GM12878 (cell line): Measurements from ENCODE around the gene NOD1. TPM values are rescaled to one million over a fixed set of nuclear protein-coding genes. Genes with fewer than 3 reads are reported as not detected.

ENCODE experiments used
- ATAC-seq: fragments of 200-7000 bp; cut with Tn5 transposase; 3 replicates; pipeline ENCODE4 v1.9.1; 2020; ENCODE audit warnings: mild to moderate bottlenecking, moderate library complexity
- BruUV-seq: library from RNA; stranded (reverse); fragments of 400-500 nt; replicated peaks from 2 replicates; lab custom pipeline; 2021; lab: Mats Ljungman, UMichigan
- CTCF ChIA-PET: fragments of 300-600 bp; sonication (Branson Sonifier 250); formaldehyde crosslinking; extraction: SDS; loops from one replicate; lab custom pipeline; 2021; ENCODE audit warnings: inconsistent platforms; lab: Yijun Ruan, JAX
- POLR2A ChIA-PET: fragments of 350-600 bp; formaldehyde crosslinking; extraction: SDS; loops from one replicate; lab custom pipeline; 2021; ENCODE audit warnings: inconsistent platforms; lab: Charles Lee
- RAD21 ChIA-PET: fragments of 300-600 bp; sonication (Branson Sonifier 250); formaldehyde crosslinking; loops from one replicate; lab custom pipeline; 2023; ENCODE audit warnings: antibody characterized with exemption; ENCODE audit not compliant: unreplicated experiment; lab: Charles Lee
- SMC1A ChIA-PET: fragments of 300-600 bp; sonication (Branson Sonifier 250); formaldehyde crosslinking; loops from one replicate; lab custom pipeline; 2023; ENCODE audit not compliant: unreplicated experiment, uncharacterized antibody; lab: Charles Lee
- DNase-seq: peaks from one replicate; pipeline ENCODE4 v3.0.0-alpha.2; 2011; ENCODE audit warnings: low read depth, low spot score
- FAIRE-seq: peaks from 3 replicates; lab custom pipeline; 2011; peaks lifted over from hg19 to GRCh38; lab: Jason Lieb, UNC
- H2AFZ ChIP-seq: 2 replicates; pipeline ENCODE4 v1.6.0; 2011; ENCODE audit warnings: low read depth, low read length, control low read depth; ENCODE audit not compliant: control insufficient read depth
- H3K27ac ChIP-seq: 2 replicates; pipeline ENCODE4 v1.5.1; 2011; ENCODE audit warnings: control low read depth; ENCODE audit not compliant: control insufficient read depth, insufficient read depth
- H3K27me3 ChIP-seq, 2 experiments: replicated peaks in 1 of 2; 2 replicates each; pipeline versions ENCODE4 v1.6.0 to v1.6.1; 2011; ENCODE audit warnings: low read length in 1 of 2; ENCODE audit not compliant: control insufficient read depth in 2 of 2, insufficient read depth in 2 of 2
- H3K36me3 ChIP-seq, 2 experiments: 2 replicates each; pipeline ENCODE4 v1.5.1; 2011; ENCODE audit warnings: low read length in 1 of 2; ENCODE audit not compliant: control insufficient read depth in 2 of 2, insufficient read depth in 2 of 2
- H3K4me1 ChIP-seq: 2 replicates; pipeline ENCODE4 v1.6.1; 2011; ENCODE audit warnings: mild to moderate bottlenecking, low read length, moderate library complexity, mixed read lengths; ENCODE audit not compliant: control insufficient read depth, insufficient read depth
- H3K4me2 ChIP-seq: 2 replicates; pipeline ENCODE4 v1.6.0; 2011; ENCODE audit warnings: control low read depth; ENCODE audit not compliant: control insufficient read depth, insufficient read depth
- H3K4me3 ChIP-seq: fragments of 200-600 bp; sonication (generic); 2 replicates; pipeline ENCODE4 v1.5.1; 2016
- H3K79me2 ChIP-seq: 2 replicates; pipeline ENCODE4 v1.6.0; 2011; ENCODE audit warnings: low read length; ENCODE audit not compliant: control insufficient read depth, insufficient read depth
- H3K9ac ChIP-seq: 2 replicates; pipeline ENCODE4 v1.8.0; 2011; ENCODE audit warnings: low read length, control low read depth, mixed read lengths; ENCODE audit not compliant: control insufficient read depth, insufficient read depth
- H3K9me3 ChIP-seq: replicated peaks from 3 replicates; pipeline ENCODE4 v1.5.1; 2011; ENCODE audit warnings: mild to moderate bottlenecking, low read length; ENCODE audit not compliant: control insufficient read depth, insufficient read depth
- H4K20me1 ChIP-seq: 2 replicates; pipeline ENCODE4 v1.6.0; 2011; ENCODE audit not compliant: control insufficient read depth, insufficient read depth
- ATF3 ChIP-seq: IDR thresholded peaks from 2 replicates; pipeline ENCODE4 v1.6.1; 2011; ENCODE audit warnings: low read depth, mild to moderate bottlenecking, low read length, moderate library complexity, borderline replicate concordance; ENCODE audit errors: extremely low read depth
- DPF2 ChIP-seq: fragments of 450-650 bp; IDR thresholded peaks from 2 replicates; pipeline ENCODE4 v1.6.1; 2017; ENCODE audit warnings: mild to moderate bottlenecking
- E2F4 ChIP-seq: IDR thresholded peaks from 2 replicates; pipeline ENCODE4 v1.6.1; 2012; ENCODE audit warnings: low read depth, low read length, improper control_type of control experiment
- FOXK2 ChIP-seq: fragments of 450-650 bp; IDR thresholded peaks from 2 replicates; pipeline ENCODE4 v1.6.1; 2017; ENCODE audit warnings: mild to moderate bottlenecking, moderate library complexity
- NBN ChIP-seq: fragments of 450-650 bp; IDR thresholded peaks from 2 replicates; pipeline ENCODE4 v1.6.1; 2016
- NFYB ChIP-seq: IDR thresholded peaks from 2 replicates; pipeline ENCODE4 v1.6.1; 2011; ENCODE audit warnings: low read depth, mild to moderate bottlenecking, low read length, improper control_type of control experiment, moderate library complexity; ENCODE audit not compliant: insufficient read depth
- NRF1 ChIP-seq: conservative IDR thresholded peaks from 2 replicates; pipeline ENCODE4 v1.6.1; 2011; ENCODE audit warnings: mild to moderate bottlenecking, low read depth, low read length, improper control_type of control experiment
- PBX3 ChIP-seq: IDR thresholded peaks from 2 replicates; pipeline ENCODE4 v1.6.1; 2011; ENCODE audit warnings: mild to moderate bottlenecking, low read depth, low read length, moderate library complexity; ENCODE audit not compliant: insufficient replicate concordance
- TCF3 ChIP-seq: IDR thresholded peaks from 2 replicates; pipeline ENCODE4 v1.6.1; 2012; ENCODE audit warnings: low read depth, mild to moderate bottlenecking, low read length, borderline replicate concordance; ENCODE audit not compliant: insufficient read depth
- WRNIP1 ChIP-seq: IDR thresholded peaks from 2 replicates; pipeline ENCODE4 v1.6.1; 2011; ENCODE audit warnings: low read depth, low read length, improper control_type of control experiment, borderline replicate concordance
- ZNF622 ChIP-seq: fragments of 450-650 bp; IDR thresholded peaks from 2 replicates; pipeline ENCODE4 v1.6.1; 2017; ENCODE audit warnings: mild to moderate bottlenecking, inconsistent platforms
- WGBS: methylation state at CpG from one replicate; pipeline ENCODE4 v1.1.6; 2016; ENCODE audit warnings: low lambda C conversion rate; ENCODE audit not compliant: insufficient replicate concordance, insufficient coverage; ENCODE audit errors: missing lambda C conversion rate; 5-methylcytosine and 5-hydroxymethylcytosine counted together
- in situ Hi-C: fragments of 300-500 bp; cut with MboI; formaldehyde crosslinking; loops from 9 replicates; pipeline ENCODE4 v1.14.3; 2018; ENCODE audit warnings: mixed read lengths
- intact Hi-C: fragments of 100-400 bp; cut with micrococcal nuclease; formaldehyde crosslinking; loops from one replicate; pipeline ENCODE4 v1.14.2; 2022; ENCODE audit not compliant: unreplicated experiment
- polyA plus RNA-seq, 11 experiments: library from polyadenylated mRNA; depleted of rRNA in 4 of 11; unstranded in 6 of 11; stranded (reverse) in 5 of 11; fragments of >200 nt; fragmentation: Nextera tagmentation in 4 of 11; fragmentation: Illumina TruSeq in 1 of 11; extraction: Ambion mirVana in 4 of 11; extraction: Trizol in 1 of 11; gene quantifications; 1 replicate in 1 of 11; 2 replicates in 10 of 11; pipeline versions ENCODE4 v1.2.1 to v1.2.3, GENCODE V29; 2011 to 2016; ENCODE audit warnings: inconsistent platforms in 2 of 11, missing spikeins in 2 of 11, low read depth in 1 of 11
- total RNA-seq, 4 experiments: library from RNA; depleted of rRNA in 3 of 4; stranded (reverse); fragments of >200 nt in 3 of 4; fragmentation: Illumina TruSeq in 1 of 4; extraction: Trizol in 1 of 4; gene quantifications; 2 replicates each; pipeline versions ENCODE4 v1.2.1 to v1.2.3, GENCODE V29; 2013 to 2021

The NOD1 gene
- total and polyA plus RNA-seq, 10 of the 15 experiments (the other 5 are each of a cell fraction or from before 2014, with no cell fraction given): 1.8 to 14.6 (median 8.9) TPM

GRCh38 chr7:30379741-30380140, 98.8 kb downstream of the NOD1 start:
- 66% methylated on average over 4 of the region's 4 CpGs for WGBS
- H3K4me1 ChIP-seq: no peaks in the 10 kb centered on the region
- H3K27ac ChIP-seq: no peak overlapping the region
- DNase-seq (no peak), FAIRE-seq (no peak), ATAC-seq (no peak)
- no peaks in the 10 kb centered on the region for H3K36me3 ChIP-seq
- intact Hi-C loops (no loop called here), in situ Hi-C loops (no loop called here)
- H3K4me3 ChIP-seq: no peak overlapping the region
- ChIA-PET RAD21 (no interaction called here), POLR2A (no interaction called here), CTCF (interaction anchor here (1.0 kb wide), 1 partner anchor 9 kb away, joined by 4 read pairs; no protein-coding TSS in a partner anchor), SMC1A (no interaction called here)
- H3K4me2 ChIP-seq: no peak overlapping the region
- H4K20me1 ChIP-seq: no peaks in the 10 kb centered on the region
- TF ChIP-seq NFYB (no peak), PBX3 (no peak), ATF3 (no peak), DPF2 (no peak), E2F4 (no peak), FOXK2 (no peak), ZNF622 (no peak), NBN (no peak), NRF1 (no peak), WRNIP1 (no peak), TCF3 (no peak)
- H3K9me3 ChIP-seq: no peaks in the 10 kb centered on the region; the same call in 1 of the 3 replicates
- no peak overlapping the region for H2AFZ ChIP-seq
- no peaks in the 10 kb centered on the region for H3K79me2 ChIP-seq
- H3K27me3 ChIP-seq: no peaks in the 10 kb centered on the region
- no peak overlapping the region for H3K9ac ChIP-seq
- no TSS peak for BruUV-seq
